Right hindlimb (tissue), 1 donor: ENCODE results near the gene TLR3.
"Not testable (repeated sequence)": the region's sequence is repeated elsewhere in the genome, so short reads cannot be mapped to it uniquely, and the experiment has no call there.

Experiments
- DNase-seq: peaks from one replicate; pipeline ENCODE4 v3.0.0-alpha.2; 2018

Gene TLR3

DNA sequence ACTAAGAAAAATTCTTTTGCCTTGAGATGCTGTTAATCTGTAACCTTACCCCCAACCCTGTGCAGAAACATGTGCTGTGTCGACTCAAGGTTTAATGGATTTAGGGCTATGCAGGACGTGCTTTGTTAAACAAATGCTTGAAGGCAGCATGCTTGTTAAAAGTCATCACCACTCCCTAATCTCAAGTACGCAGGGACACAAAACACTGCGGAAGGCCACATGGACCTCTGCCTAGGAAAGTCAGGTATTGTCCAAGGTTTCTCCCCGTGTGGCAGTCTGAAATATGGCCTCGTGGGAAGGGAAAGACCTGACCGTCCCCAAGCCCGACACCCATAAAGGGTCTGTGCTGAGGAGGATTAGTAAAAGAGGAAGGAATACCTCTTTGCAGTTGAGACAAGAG lies 18.8 kb upstream of the TLR3 start:
- DNase-seq: not testable (repeated sequence)

DNA sequence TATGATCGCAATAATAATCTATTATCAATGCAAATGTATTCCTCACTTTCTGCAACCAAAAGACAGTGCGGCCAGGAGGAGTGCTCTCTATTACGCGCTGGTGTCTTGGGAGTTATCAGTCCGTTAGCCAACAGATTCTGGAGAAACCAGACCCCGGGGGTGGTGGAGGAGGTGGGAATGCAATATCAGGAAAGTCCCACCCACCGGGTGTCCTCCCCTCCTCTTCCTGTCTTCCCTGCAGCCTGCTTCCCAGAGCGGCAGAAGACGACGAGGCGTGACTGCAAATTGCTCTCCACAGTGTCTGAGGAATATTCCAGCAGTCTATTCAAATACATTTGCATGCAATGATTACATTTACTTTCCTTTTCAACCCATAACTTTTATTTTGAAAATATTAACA lies 17.9 kb upstream of the TLR3 start:
- DNase-seq: no peak

DNA sequence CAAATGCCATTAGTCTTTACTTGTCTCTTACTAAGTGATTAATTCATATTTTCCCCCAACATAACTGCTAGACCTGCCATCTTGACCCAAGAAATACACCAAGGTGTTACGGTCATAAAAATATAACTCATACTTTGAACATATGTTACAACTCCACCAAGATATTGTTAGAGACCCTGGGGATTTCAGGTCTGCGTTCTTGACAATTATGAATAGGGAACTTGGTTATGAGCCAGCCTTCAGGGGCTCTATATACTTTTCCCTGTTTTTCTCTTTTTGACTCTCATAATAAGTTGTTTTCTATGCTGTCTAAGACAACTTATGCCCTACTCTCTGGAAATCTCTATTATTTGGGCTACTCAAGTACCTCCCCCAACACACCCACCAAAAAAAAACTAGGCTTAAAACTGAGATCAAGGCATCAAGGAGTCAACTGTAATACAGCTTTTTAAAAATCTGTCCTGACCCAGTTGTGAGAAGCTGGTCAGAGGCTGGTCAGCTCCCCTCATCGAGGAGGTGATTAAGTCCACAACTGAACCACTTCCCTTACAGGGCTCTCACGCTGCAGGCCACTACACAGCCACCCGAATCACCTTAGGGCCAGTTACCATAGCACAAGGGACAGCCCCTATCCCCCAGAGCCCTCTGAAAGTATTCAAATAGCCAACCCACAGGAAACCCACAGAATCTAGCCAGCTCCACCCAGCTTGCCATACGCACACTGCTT lies 10.5 kb upstream of the TLR3 start:
- no peak for DNase-seq

DNA sequence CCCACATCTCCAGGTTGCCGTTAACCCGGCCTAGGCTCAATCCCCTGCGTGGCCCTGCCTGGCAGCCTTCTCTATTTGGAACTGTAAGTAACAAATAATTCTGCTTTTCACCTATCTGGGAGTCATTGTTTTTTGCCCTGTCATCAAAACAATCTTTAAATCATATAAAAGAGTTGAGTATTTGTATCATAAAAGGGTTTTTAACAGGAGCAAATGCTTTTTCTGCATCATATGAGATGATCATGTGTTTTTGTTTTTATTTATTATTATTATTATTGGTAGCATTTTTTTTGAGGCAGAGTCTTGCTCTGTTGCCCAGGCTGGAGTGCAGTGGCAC lies 10.0 kb upstream of the TLR3 start:
- DNase-seq: no peak

DNA sequence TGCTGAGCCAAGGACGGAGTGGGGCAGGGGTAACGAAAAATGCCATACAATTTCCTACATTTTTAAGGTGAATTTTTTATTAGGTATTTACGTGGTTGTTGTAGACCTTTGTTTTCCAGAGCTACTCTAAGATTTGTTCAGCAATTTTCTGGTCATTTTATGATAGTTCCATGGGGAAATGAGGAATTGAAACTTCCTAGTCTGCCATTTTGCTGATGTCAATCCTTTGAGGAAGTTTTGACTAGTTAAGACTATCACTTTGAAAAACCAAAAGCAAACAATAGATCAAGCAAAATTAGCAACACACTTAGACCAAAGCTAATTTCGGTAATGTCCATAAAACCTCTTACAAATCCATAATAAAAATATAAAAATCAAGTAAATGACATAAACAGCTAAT lies 7.0 kb upstream of the TLR3 start:
- no peak for DNase-seq

DNA sequence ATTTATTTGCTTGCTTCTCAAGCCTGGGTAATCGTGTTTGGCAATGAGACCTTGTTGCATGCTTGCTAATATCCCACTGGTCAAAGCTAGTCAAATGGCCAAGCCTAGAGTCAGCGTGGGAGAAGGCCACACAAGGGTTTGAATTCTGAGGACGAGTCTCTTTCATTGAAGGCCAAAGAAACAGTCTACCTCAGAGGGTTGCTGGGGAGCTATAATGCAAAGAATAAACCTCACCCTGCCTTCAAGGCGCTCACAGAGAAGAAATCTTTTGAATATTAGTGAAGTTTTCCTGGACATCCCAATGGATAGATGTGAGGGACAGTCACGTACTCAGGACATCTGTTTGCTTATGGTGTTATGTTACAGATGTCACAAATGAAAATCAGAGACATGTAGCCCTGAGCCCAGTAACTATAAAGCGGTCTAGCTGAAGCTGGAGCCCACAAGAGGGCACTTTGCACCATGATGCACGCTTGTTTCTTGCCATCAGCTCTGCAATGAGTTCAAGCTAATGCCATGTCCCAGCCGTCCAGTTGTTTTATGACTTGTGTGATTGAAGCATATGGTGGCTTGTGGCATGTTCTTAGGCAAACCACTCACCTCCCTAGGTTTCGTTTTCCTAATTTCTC lies 1.1 kb upstream of the TLR3 start:
- DNase-seq: peak; percentile 53

DNA sequence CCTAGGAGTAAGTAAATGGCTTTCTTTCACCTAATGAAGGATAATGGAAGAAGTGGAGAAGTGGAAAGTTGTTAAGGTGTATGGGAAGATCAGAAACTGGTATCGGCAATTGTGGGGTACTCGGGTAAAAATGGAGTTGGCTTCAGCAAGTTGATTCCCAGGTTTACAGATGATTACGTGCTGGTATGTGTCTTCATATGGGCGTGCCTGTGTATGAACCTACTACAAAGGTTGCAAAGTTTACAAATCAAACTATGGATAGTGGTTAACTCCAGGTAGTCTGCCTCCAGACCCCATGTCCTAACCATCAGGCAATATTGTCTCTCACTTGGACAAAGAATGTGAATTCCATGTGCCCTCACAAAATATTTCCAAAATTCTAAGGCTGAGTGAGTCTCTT lies 773 bp downstream of the TLR3 start:
- no peak for DNase-seq

DNA sequence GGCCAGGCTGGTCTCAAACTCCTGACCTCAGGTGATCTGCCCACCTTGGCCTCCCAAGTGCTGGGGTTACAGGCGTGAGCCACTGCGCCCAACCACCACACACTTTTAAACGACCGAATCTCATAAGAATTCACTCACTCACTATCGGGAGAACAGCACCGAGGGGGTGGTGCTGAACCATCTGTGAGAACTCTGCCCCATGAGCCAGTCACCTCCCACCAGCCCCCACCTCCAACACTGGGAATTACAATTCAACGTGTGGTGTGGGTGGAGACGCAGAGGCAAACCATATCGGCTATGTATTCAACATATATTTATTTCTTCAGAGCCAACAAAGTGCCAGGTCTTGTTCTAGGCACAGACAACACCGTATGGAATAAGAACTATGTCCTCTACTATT lies 3.6 kb downstream of the TLR3 start:
- no peak for DNase-seq

DNA sequence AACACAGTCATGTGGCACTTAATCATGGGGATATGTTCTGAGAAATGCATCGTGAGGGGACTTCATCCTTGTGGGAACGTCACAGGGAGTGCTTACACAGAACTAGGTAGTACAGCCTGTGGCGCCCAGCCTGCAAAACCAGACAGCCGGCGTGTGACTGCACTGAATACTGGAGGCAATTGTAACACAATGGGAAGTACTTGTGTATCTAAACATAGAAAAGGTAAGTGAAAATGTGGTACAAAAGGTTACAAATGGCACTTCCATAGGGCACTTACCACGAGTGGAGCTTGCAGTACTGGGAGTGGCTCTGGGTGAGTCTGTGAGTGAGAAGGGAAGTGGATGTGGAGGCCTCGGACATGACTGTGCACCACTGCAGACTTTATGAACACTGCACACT lies 5.2 kb downstream of the TLR3 start:
- DNase-seq: no peak

DNA sequence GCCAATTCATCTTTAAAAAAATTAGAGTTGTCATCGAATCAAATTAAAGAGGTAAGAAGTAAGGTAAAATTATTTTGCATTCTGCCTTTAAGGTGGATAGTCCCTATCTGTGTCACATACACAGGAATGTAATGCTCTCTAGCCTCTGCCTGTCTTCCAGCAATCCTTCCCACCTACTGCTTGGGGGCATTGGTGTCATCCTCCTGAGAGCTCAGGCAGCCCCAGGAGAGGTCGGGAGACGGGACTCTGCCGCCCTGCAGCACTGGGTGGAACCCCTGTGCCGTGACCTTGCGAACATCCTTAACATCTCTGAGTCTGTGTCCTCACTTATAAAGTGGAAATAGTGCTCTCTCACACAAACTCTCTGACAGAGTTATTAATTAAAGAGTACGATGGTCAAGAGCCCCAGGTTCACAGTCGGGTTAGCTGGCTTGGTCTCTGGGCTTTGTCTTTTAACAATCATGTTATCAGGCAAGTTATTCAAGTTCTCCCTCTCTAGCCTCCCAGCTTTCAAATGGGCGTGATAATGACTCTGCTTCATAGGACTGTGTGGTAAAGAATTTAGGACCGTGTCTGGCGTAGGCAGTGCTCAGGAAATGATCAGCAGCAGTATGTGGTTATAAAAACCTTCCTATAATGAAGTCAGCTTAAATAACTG lies 10.2 kb downstream of the TLR3 start:
- DNase-seq: no peak

DNA sequence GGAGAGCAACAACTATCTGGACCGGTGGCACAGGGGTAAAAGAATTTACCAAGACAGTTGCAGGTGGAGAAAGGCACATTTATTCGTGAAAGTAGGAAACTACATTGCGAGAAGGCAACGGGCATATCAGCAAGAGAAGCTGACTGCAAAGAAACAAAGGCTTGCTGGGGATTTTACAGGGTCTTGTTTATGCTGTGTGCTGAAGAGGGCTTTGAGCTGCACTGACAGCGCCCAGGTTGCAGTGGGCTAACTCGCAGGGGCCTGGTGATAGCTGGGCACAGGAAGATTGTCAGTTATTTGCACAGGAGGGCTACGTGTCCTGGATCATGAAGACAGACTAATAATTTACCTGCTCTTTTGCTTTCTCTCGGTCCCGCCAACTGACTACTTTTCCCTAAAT lies 10.7 kb downstream of the TLR3 start:
- no peak for DNase-seq

DNA sequence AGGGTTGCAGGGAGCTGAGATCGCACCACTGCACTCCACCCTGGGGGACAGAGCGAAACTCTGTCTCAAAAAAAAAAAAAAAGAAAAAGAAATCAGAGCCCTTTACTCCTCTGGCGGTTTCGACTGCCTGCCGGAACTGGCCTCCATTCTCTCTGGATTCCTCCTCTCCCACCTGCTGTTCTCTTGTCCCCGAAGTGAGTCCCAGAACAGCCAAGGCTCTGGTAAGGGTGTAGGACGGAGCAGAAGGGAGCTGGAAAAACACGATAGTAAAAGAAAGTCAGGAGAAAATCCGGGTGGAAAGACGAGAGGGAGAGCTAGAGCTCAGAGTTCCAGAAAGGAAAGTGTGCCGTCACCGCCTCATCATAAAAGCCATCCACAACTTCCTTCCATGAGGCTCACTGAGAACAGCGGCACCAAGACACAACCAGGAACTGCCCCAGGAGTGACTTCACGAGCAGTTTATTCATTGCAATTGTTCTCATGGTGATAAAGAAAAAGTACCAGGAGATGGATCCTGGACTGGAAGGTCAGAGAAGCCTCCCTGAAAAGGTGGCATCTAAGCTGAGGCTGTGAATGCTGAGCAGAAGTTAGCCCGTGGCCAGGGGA lies 12.3 kb downstream of the TLR3 start:
- DNase-seq: no peak

DNA sequence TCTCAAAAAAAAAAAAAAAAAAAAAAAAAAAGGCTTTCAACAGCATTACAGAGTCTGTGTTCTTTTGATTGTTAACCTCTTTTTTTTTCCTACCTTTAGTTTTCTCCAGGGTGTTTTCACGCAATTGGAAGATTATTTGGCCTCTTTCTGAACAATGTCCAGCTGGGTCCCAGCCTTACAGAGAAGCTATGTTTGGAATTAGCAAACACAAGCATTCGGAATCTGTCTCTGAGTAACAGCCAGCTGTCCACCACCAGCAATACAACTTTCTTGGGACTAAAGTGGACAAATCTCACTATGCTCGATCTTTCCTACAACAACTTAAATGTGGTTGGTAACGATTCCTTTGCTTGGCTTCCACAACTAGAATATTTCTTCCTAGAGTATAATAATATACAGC lies 13.3 kb downstream of the TLR3 start:
- DNase-seq: no peak

DNA sequence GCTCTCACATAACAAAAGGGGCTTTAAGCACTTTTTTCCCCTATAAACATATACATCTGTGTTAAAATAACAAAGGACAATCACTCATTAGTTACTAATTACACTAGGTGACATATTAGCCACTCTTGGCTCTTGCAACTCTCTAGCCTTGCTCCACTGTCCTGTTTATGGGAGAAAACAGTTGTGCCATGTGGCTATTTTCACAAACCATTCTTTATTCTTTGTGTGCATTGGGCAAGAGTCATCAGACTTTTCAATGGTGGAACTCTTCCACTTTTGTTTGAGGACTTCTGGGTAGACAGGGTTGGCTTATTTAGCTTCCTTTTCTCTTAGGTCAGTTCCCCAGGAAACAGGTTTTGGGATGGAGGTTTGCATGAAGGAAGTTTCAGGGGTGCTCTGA lies 19.6 kb downstream of the TLR3 start:
- no peak for DNase-seq

DNA sequence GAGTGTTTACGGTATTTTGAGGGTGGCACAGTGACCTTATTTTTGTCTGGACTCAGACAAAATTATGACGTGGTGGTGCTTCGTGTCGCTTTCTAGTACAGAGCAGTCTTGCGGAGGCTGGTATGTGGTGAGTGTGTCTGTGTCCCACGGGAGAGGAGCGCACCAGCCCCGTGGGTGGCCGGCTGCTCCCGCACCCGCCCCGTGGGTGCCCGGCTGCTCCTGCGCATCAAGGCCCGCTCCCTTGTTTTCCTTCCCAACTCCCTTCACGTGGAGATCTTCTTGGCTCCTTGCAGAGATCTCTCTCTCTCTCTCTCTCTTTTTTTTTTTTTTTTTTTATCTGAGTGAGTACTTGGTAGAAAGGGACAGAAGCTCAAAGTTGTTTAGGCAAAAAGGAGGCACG lies 23.3 kb downstream of the TLR3 start:
- no peak for DNase-seq

DNA sequence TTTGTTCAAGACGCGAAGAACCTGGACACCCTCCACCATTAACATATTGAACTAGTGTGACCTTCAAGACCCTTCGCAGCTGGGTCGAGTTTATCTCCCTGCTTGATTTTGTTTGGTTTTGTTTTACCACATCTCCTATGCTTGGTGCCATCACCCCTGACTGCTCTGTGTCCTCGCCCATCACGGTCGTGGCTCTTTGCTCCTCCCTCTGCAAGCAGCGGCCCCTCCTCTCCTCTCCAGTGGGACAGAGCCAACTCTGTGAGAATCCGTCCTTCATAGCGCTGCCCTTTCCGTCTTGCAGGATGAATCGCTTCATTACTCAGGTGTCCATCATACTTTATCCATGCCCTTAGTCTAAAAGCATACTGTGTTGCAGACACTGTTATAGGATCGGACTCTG lies 26.4 kb downstream of the TLR3 start:
- DNase-seq: no peak

DNA sequence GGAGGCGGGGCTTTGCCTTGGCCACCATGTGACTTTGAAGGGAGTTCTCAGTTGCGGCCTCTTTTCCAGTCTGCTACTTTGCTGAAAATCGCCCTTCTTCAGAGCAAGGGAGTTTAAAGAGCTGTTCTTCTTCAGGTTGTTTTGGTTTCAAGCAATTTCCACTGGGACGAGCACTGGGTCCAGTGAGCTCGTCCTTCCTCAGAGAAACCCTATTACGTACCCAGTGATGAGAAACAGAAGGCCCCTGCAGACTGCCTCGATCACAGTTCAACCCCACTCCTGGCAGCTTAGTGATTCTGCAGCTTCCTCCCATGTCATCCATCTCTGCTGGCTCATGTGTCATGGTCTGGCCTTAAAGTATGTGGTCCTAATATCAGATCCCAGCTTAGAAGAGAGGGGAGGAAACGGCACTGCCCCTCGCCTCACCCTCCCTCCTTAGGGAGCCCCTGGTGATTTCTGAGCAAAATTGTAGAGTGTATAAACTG lies 27.8 kb downstream of the TLR3 start:
- DNase-seq: no peak

DNA sequence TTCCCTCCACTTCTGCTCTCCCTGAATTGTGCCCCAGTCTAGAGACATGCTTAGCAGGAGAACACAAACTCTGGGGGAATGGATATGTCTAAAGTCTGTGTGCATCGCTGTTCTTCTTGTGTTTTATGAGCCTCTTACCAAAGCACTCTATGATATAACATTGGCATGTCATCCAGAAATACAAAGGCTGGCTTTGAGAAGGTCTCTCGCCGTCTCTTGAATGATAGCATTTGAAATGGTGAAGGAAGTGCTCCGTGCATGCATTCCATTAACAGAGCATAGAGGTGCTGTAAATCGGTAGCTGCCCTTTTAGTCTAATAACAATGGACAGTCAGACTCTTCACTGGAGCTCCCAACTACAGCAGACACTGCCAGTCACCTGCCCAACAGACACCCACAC lies 28.4 kb downstream of the TLR3 start:
- no peak for DNase-seq

DNA sequence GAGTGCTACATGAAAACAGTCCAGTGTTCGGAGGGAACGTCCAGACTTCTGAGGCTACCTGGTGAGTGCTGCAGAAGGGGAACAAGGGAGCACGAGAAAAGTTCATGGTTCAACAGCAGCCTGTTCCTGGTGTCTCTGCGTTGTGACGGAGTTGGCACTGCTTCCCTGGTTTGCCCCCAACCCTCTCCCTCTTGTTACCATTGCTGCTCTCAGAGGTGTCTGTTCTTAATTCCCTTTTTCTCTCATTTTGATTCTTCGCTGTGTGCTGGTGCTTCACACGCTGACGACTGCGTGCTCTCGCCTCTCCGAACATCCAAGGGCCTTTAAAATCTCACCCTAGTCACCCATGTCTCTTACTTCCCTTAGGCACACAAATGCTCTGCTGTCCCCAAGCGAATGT lies 34.0 kb downstream of the TLR3 start:
- no peak for DNase-seq

DNA sequence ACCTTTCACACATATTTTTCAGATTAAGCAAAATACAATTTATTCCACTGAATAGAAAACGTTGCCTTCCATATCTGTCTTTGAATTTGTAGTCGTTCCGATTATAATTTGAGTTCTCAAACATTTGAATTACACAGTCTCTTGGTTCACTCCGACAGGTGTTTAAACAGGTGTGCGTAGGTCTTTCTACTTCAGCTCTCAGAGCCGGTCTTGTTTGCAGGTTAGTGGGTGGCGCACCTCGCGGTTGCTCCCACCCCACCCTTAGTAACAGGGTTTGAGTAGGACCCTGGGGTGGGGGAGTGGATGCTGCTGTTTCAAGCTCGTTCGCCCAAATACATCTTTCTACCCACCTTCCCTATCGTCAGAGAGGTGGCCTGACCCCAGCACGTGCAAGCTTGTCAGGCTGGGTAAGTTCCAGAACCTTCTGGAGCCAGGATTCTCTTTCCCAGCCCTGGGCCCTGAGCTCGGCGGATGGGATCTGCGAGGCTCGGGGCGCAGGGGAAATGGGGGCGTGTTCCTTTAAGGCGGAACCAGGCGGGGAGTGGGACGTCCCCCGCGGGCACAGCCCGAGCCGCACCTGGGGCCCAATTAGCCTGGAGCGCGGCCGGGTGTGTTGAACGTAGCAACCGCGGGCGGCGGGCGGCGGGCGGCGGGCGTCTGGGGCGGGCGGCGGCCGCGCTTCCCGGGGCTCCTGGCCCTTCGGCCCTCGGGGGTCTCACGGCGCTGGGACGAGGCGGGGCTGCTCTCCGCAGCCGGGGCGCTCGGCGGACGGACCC lies 35.3 kb downstream of the TLR3 start, which contains the start of gene FAM149A:
Gene FAM149A, plus strand, starts transcription at position 591 of the 776 bp plus-strand sequence.
- DNase-seq: peak; percentile 42

DNA sequence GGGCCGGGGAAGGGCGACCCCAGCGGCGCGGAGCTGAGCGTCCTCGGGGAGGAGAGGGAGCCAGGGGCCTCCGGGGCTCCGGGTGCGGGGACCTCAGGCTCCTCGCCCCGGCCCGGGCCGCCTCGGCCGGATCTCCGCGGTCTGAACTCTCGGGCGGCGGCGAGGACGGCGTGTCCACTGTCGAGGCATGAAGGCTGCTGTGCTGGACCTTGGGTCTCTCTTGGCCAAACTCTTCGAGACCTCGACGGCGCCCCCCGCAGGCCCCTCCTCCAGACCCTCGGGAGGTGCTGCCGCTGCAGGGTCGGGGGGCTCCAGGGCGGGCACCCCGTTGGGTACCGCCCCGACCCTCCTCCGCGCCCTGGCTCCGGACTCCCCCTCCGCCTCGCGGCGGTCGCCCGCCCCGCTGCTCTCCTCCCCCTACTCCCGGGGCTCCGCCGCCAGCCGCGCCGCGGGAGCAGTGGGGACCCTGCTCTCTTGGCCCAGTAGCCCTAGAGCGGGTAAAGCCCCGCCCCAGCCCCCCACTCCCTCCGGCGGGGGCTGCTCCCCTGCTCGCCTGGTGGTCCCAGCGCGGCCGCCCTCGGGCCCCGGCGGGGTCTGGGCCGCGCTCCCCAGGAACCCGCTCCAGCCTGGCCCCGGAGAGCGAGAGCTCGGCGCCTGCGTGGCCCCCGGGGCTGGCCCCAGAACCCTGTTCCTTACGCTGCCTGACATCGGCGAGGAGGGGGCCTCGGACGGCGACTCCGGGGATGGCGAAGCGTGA lies 36.1 kb downstream of the TLR3 start:
- DNase-seq: peak; percentile 30

DNA sequence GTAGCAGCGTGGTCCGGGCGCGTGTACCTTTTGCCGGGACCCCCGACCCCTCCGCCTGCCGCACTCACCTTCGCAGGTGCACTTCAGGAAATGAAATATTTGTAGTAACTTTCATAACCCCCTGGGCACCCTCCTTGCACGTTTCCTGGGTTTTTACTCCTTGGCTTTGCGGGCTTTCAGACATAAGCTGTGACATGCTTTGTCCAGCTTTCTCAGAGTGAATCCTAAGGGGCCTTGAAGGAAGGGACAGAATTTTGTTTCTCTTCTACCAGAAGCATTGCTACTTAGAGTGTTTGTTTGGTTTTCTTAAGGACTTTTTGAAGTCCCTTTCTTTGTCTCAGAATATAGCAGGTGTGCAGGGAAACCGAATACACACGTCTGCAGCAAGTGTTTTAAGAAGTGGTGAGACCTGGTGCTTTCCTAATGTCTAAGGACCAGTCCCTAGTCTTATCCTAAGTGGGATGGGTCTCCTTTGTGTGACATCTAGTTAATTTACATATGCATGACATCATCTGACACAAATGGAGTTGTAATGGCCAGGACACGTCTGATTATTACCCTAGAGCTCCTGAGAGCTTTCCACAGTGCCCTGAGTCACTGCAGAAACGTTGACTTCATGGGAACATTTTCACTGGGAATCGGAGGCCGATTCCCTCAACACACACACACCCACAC lies 36.8 kb downstream of the TLR3 start:
- DNase-seq: no peak
